Panc1 (cell line): ENCODE data around the gene RAP1GAP2.

Experiments
- POLR2AphosphoS5 ChIP-seq: IDR thresholded peaks from 2 replicates; pipeline ENCODE4 v1.6.1; 2012; ENCODE audit warnings: mild to moderate bottlenecking, low read depth, low read length, moderate library complexity
- TF ChIP-seq, protein P1 (sequence below): fragments of 450-650 bp; IDR thresholded peaks from 2 replicates; pipeline ENCODE4 v1.5.1; 2017; ENCODE audit warnings: mild to moderate bottlenecking
- TF ChIP-seq, protein P2 (sequence below), 2 experiments: IDR thresholded peaks; 2 replicates each; pipeline ENCODE4 v1.6.1; 2011 to 2012; ENCODE audit warnings: low read depth in 2 of 2, control low read depth in 1 of 2, low read length in 1 of 2, mild to moderate bottlenecking in 1 of 2, moderate library complexity in 1 of 2; ENCODE audit not compliant: insufficient read depth in 1 of 2

- TF ChIP-seq POLR2AphosphoS5: no peak
- TF ChIP-seq, protein P1, sequence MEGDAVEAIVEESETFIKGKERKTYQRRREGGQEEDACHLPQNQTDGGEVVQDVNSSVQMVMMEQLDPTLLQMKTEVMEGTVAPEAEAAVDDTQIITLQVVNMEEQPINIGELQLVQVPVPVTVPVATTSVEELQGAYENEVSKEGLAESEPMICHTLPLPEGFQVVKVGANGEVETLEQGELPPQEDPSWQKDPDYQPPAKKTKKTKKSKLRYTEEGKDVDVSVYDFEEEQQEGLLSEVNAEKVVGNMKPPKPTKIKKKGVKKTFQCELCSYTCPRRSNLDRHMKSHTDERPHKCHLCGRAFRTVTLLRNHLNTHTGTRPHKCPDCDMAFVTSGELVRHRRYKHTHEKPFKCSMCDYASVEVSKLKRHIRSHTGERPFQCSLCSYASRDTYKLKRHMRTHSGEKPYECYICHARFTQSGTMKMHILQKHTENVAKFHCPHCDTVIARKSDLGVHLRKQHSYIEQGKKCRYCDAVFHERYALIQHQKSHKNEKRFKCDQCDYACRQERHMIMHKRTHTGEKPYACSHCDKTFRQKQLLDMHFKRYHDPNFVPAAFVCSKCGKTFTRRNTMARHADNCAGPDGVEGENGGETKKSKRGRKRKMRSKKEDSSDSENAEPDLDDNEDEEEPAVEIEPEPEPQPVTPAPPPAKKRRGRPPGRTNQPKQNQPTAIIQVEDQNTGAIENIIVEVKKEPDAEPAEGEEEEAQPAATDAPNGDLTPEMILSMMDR: no peak
- TF ChIP-seq, protein P2, sequence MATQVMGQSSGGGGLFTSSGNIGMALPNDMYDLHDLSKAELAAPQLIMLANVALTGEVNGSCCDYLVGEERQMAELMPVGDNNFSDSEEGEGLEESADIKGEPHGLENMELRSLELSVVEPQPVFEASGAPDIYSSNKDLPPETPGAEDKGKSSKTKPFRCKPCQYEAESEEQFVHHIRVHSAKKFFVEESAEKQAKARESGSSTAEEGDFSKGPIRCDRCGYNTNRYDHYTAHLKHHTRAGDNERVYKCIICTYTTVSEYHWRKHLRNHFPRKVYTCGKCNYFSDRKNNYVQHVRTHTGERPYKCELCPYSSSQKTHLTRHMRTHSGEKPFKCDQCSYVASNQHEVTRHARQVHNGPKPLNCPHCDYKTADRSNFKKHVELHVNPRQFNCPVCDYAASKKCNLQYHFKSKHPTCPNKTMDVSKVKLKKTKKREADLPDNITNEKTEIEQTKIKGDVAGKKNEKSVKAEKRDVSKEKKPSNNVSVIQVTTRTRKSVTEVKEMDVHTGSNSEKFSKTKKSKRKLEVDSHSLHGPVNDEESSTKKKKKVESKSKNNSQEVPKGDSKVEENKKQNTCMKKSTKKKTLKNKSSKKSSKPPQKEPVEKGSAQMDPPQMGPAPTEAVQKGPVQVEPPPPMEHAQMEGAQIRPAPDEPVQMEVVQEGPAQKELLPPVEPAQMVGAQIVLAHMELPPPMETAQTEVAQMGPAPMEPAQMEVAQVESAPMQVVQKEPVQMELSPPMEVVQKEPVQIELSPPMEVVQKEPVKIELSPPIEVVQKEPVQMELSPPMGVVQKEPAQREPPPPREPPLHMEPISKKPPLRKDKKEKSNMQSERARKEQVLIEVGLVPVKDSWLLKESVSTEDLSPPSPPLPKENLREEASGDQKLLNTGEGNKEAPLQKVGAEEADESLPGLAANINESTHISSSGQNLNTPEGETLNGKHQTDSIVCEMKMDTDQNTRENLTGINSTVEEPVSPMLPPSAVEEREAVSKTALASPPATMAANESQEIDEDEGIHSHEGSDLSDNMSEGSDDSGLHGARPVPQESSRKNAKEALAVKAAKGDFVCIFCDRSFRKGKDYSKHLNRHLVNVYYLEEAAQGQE (IDR thresholded peaks at IDR 0.05; ENCODE audit: insufficient read depth in 1 of 2, low read depth in 2 of 2, low read length in 1 of 2): no peak
These were observed 238.3 kb downstream of the RAP1GAP2 start for GRCh38 chr17:3034578-3034920.
